NCI-H510A treated with DMSO at 0.1 percent for 48 hours (cell line): ENCODE measurements around the gene IQCK.

Experiments
- DNase-seq: peaks from one replicate; lab custom pipeline; 2025; lab: John Stamatoyannopoulos, UW

IQCK gene

GRCh38 chr16:19884611-19885450 lies 166.8 kb downstream of the IQCK start, which contains the start of gene GPRC5B:
GPRC5B (minus strand) TSS chr16:19884848; CDS start chr16:19872845, 12,003 bp downstream.
- peak; percentile 42 for DNase-seq

- DNase-seq: no peak
These were observed 167.5 kb downstream of the IQCK start for GRCh38 chr16:19885451-19886072.

GRCh38 chr16:19886073-19886941 lies 168.2 kb downstream of the IQCK start:
- DNase-seq: peak; percentile 95

- no peak for DNase-seq
These were observed 170.8 kb downstream of the IQCK start for GRCh38 chr16:19888834-19889233.

GRCh38 chr16:19890901-19891300 lies 172.8 kb downstream of the IQCK start:
- DNase-seq: no peak

- no peak for DNase-seq
These were observed 174.8 kb downstream of the IQCK start for GRCh38 chr16:19892902-19893301.

GRCh38 chr16:19894586-19894985 lies 176.5 kb downstream of the IQCK start:
- DNase-seq: no peak

GRCh38 chr16:19896951-19897350 lies 178.9 kb downstream of the IQCK start:
- no peak for DNase-seq

- no peak for DNase-seq
These were observed 180.1 kb downstream of the IQCK start for GRCh38 chr16:19898166-19898565.

GRCh38 chr16:19898924-19899604 lies 181.0 kb downstream of the IQCK start:
- DNase-seq: peak; percentile 89

GRCh38 chr16:19899605-19899955 lies 181.5 kb downstream of the IQCK start:
- no peak for DNase-seq

- no peak for DNase-seq
These were observed 183.1 kb downstream of the IQCK start for GRCh38 chr16:19901164-19901563.

- DNase-seq: peak; percentile 95
These were observed 189.3 kb downstream of the IQCK start for GRCh38 chr16:19907161-19907992.
